ENCODE measurements around the gene HRNR.

GRCh38 chr1:152188673-152189591 is 35.1 kb downstream of the HRNR start:
- TF ChIP-seq CTCF (conservative IDR thresholded peaks at IDR 0.05 in 1 of 2, IDR thresholded peaks at IDR 0.05 in 1 of 2; ENCODE audit: extremely low read depth in 1 of 2, insufficient read depth in 1 of 2, low read depth in 1 of 2, low read length in 2 of 2): peak; percentile 81 to 83
- TF ChIP-seq EZH2 (IDR thresholded peaks at IDR 0.05; ENCODE audit: borderline replicate concordance, low read length): no peak
